GM18907 (cell line): ENCODE data around the gene PSG1.
"Not testable (repeated sequence)": the region's sequence is repeated elsewhere in the genome, so short reads cannot be mapped to it uniquely, and the experiment has no call there.

Experiments
- ATAC-seq: cut with Tn5 transposase; IDR thresholded peaks from one replicate; pipeline ENCODE4 v1.9.1; 2021; ENCODE audit warnings: mild to moderate bottlenecking, moderate library complexity; ENCODE audit not compliant: unreplicated experiment

Gene PSG1

DNA sequence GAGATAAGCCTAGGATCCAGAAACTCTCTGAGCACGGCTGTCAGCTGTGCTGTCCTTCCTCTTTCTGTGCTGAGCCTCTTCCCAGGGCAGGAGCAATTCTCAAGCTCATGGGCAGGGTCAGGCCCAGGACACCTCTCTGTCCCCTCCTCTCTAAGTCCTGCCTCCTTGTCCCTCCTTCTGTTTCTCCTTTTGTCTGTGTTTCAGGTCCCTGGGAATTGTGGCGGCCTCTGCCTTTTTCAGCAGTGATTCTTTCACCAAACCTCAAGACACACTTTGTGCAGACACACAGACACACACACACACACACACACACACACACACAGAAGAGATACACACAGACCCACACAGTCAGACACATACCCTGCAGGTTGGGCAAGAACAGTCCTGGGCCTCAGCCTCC is at the start of gene PSG1:
Gene PSG1, minus strand, starts transcription at position 101 of the 400 bp plus-strand sequence. CDS start 132 bp downstream, outside the sequence.
- no peak for ATAC-seq

DNA sequence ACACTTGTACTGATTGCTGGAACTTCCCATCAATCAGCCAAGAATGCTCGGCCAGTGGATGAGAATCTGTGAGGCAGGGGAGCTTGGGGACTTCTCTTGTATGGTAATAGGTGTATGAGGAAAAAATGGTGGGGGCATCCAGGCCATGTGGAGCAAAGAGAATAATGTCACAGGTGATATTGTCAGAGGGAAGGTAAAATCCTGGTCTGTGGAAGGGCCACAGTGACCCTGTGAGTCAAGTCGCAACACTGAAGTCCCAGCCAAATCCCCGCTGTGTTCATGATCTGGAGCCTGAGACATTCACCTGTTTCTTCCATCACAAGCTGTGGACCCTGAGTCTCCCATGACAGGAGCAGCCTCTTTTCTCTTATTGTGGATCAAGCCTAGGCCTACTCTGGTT is 49.4 kb upstream of the PSG1 start:
- no peak for ATAC-seq

DNA sequence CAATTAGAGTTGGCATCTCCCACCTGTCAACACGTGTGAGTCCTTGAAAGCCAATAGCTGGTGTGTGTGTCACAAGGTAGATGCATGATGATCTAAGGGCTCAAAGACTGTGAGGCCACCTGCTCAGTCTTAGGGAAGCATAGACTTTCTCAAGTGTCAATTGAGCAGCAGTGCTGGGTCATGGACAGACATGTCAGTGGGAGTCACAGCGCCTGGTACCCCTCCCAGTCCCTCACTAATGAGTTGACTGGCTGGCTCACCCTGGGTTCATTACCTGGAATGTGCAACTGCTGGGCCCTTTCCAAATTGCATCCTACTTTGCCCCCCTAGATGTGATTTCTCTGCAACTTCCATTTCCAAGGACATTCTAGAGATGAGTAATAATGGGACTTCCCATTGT is 47.3 kb upstream of the PSG1 start:
- no peak for ATAC-seq

DNA sequence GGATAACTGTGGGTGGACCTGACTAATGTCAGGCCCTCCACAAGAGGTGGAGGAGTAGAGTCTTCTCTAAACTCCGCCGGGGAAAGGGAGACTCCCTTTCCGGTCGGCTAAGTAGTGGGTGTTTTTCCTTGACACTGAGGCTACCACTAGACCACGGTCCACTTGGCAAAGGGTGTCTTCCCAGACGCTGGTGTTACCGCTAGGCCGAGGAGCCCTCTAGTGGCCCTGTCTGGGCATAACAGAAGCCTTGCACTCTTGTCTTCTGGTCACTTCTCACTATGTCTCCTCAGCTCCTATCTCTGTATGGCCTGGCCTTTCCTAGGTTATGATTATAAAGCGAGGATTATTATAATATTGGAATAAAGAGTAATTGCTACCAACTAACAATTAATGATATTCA is 43.6 kb upstream of the PSG1 start:
- ATAC-seq, result not testable (repeated sequence)

DNA sequence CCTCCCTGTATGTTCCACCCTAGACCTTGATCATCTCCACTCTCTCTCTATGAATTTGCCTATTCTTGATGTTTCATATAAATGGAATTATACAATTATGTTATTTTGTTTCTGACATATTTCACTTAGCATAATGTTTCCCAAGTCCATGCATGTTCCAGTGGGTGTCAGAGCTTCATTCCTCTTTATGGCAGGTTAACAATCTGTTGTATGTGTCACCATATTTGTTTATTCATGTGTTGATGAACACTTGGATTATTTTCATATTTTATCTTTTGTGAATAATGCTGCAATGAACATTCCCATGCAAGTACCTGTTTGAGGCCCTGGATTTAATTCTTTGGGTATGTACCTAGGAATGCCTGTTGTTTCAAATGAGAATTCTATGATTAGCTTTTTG is 41.5 kb upstream of the PSG1 start:
- ATAC-seq, result not testable (repeated sequence)

DNA sequence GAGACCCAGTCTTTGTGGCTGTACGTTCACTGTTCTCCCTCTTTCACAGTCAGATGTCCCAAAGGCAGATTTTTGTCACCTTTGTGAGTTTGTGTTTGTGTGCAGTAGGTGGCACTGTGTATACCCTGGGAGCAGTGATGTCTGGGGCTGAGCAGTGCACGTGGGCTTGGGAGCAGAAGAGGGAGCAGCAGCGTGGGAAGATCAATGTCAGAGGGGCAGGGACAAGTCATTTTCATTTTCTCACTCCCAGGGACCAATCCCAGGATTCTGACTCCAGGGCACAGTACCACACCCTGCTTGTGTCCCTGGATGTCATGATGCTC is 40.2 kb upstream of the PSG1 start:
- no peak for ATAC-seq

DNA sequence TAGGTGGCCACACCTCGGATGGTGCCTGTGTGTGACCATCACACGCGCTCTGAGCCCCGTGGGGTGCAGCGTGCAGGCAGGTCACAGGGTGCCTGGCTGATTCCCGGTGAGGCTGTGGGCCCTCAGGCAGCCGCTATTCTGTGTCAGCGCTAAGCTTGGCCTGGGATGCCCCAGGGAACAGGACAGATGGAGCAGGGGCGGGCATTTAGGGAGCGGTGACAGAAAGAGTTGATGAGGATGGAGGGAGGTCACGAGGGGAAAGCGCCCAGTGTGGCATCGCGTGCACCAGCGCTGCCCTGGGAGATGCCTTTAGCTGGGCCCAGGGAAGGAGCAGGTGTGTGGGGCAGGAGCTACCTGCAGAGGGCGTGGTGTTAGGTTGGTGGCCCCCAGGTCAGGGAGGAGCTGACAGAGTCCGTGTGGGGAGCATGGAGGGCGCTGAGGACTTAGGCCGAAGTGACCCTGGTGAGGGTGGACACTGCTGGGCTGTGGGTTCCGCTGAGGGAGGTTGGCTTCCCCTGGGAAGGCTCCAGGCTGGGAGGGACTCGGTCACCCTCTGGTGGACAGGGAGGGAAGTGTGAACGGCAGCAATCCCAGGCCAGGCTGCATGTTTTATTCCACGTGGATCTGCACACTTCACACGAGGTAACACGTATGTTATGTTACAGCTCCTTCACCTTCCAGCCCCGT is 39.7 kb upstream of the PSG1 start:
- ATAC-seq, result not testable (repeated sequence)

DNA sequence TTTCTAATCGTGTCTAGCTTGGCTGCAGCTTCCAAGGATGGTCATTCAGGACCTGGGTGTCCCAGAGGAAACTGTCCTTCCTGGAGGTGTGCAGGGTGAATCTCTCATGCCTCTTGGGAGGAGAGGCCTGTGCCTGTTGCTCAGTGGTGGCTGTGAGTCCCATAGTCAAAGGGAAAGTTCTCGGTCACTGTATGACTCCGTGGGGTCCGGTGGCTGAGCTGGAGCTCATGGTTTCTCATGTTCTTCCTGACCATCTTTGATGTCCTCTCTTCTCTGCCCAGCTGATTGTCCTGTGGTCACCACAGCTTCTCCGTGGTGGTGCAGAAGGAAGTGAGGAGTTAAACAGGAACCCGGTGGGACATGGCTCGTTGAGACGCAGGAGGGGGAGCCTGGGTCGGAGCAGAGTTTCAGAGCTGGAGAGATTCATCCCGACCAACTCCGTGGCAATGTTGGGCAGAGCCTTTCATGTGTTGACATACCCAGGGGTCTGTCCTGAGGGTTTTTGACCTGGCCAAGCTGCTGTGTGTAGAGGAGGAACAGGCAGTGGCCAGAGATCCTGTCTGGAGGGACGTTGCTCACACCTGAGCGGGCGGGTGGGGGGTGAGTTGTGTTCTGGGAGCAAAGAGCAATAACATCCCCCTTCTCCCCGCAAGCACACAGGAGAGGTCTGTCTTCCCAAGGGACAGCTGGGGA is 39.0 kb upstream of the PSG1 start:
- ATAC-seq, result not testable (repeated sequence)

DNA sequence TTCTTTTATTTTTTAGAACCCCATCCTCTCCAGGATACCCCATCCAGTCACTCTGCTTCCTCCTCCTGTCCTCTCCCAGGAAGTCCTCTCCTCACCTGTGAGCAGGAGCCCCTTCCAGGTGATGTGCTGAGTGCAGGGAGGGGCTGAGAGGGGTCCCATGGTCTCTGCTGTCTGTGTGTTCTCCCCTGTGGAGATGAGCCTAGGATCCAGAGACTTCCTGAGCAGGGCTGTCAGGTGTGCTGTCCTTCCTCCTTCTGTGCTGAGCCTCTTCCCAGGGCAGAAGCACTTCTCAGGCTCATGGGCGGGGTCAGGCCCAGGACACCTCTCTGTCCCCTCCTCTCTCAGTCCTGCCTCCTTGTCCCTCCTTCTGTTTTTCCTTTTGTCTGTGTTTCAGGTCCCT is 38.1 kb upstream of the PSG1 start, which contains the start of gene PSG6:
Gene PSG6, minus strand, starts transcription at position 261 of the 400 bp plus-strand sequence. Its CDS starts 102 bp downstream, at position 159.
- ATAC-seq, result not testable (repeated sequence)

DNA sequence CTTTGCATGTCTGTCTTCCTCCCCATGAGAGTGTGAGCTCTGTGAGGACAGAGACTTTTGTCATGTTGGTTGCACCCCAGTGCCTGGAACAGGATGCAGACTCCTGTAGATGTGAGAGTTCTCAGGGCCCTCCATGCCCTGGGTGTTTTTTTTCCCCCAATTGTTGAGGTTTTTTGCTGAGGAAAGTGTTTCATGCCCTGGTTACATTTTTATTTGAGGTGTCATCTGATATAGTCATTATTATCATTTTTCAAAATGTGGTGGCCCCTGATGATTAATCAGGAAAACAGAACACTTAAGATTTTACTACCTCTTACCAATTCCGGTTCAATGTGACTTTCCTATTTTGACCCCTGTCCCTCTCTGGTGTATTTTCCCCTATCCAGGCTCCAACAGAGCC is 37.4 kb upstream of the PSG1 start:
- not testable (repeated sequence) for ATAC-seq

DNA sequence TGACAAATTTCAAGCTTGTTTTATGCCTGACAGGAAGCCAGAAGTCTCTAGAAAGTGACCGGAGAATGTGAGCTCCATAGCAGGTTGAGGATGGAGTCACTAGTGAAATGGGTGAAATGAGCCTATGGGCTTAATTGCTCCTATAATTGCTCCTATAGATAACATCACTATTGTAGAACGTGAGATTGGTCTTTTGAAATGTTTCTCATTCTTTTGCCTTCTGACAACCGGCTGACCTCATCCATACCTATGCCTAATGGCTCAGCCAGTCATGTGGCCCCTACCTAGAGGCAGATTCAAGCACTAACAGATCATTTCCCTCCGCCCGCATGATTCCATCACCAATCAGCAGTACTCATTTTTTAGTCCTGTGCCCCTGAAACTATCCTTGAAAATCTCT is 34.0 kb upstream of the PSG1 start:
- not testable (repeated sequence) for ATAC-seq

DNA sequence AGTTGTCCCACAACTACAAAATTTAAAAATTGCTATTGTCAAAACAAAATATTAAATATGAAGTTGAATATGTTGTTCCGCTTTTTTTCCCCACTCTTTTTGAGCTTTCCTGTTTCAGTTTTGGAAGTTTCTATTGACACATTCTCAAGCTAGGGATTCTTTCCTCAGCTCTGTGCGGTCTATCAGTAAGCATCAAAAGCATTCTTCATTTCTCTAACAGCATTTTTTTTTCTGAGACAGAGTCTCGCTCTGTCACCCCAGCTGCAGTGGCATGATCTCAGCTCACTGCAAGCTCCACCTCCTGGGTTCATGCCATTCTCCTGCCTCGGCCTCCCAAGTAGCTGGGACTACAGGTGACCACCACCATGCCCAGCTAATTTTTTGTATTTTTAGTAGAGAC is 33.4 kb upstream of the PSG1 start:
- ATAC-seq, result not testable (repeated sequence)

DNA sequence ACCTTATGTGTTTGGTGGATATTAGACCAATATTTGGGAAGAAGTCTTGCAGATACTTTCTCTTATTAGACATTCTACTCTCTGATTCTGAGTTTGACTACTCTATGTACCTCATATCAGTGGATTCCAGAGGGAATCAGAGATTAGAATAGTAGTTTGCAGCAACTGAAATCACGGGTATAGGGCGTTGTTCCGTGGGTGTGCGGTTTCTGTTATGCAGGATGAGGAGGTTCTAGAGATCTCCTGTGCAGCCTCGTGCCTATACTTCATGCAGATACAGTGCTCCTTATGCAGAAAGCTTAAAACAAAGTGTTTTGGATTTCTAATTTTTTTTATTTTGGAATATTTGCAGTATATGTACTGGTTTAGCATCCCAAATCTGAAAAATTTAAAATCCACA is 32.2 kb upstream of the PSG1 start:
- ATAC-seq, result not testable (repeated sequence)

DNA sequence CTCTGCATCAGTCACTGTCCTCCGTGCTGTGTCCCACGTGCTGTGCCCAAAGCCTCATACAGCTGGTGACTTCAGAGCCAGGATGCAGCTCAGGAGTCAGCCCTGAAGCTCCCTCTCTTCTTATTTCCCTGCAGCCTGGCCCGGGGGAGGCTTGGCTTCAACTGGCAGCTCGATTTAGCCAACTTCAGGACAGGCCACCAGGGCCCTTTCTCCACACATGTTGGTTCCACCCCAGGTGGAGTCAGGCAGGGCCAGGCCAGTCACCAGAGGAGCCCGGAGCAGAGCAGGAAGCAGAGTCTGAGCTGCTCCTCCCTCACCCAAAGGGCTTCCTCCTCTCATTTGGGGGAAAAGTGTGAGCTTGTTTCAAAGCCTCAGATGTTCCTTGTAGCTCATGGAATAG is 26.6 kb upstream of the PSG1 start:
- not testable (repeated sequence) for ATAC-seq

DNA sequence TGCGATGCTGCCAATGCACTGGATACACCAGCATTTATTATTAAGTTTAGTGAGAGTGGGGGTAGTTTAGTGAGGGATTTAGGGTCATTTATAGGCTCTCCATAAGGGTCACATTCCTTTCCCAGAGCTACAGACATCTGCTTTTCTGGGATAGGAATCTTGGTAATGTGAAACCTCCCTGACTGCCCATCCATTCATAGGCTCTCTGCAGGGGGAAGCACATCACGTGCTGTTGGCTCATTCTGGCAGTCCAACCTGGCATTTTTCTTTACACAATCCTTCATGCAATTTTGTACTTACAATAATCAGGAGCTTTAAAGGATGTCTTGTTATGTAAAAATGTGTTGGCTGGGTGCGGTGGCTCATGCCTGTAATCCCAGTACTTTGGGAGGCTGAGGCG is 21.0 kb upstream of the PSG1 start:
- ATAC-seq, result not testable (repeated sequence)

DNA sequence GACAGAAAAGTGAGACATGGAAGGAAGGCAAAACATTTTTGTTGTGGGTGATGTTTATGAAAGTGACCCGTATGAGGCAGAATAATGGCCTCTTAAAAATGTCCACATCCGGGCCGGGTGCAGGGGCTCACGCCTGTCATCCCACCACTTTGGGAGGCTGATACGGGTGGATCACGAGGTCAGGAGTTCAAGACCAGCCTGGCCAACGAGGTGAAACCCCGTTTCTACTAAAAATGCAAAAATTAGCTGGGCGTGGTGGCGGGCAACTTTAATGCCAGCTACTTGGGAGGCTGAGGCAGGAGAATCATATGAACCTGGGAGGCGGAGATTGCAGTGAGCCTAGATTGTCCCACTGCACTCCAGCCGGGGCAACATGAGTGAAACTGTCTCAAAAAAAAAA is 20.2 kb upstream of the PSG1 start:
- ATAC-seq, result not testable (repeated sequence)

DNA sequence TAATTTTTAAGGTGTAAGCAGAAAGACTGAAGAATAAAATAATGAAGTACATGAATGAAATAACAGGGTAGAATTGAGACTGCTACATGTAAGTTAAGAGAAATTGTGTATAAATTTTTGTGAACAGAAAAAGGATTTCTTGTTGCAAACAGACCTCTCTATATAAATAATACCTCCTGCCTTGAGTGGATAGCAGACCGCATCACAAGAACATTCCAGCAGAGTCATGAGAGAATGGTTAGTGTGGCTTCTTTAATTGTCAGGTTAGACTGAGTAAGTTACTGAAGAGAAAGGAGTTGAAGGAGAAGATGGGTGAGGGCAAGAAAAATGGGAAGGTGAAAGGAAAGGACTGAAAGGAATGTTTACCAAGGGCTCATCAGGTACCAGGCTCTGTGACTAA is 19.6 kb upstream of the PSG1 start:
- not testable (repeated sequence) for ATAC-seq

DNA sequence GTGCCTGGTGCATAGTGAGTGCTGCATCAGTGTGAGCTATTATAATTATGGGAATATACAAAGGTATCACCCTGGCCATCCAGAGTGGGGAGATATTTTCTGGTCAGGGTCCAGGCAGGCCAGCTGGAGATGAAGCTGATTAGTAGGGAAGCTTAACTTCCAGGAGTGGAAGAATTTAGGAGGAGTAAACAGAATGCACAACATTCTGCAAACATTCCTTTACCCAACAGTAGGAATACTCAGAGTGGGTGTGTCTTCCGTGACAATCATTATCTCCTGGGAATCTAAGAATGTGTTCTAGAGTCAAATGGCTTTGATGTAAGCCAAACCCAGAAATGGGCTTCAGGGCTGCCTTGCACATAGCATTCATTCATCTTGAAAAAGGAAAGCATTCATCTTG is 19.1 kb upstream of the PSG1 start:
- not testable (repeated sequence) for ATAC-seq

DNA sequence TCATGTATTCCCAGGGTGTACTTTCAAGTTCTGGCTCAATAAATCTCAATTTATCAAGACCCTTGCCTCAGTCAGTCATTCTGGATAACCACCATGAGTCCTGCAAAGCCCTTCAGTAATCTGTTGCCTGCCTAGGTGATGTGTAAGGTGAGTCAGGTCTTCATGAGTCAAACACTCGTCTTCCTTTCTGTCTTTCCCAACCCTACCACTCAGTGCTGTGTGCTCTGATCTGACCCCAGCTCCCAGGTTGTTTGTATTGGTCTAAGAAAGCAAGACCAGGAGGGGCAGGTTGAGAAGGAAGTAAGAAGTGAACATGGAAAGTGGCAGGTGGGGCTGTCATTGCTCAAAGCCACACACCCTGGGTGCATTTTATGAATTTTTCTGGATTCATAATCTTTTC is 18.2 kb upstream of the PSG1 start:
- not testable (repeated sequence) for ATAC-seq

DNA sequence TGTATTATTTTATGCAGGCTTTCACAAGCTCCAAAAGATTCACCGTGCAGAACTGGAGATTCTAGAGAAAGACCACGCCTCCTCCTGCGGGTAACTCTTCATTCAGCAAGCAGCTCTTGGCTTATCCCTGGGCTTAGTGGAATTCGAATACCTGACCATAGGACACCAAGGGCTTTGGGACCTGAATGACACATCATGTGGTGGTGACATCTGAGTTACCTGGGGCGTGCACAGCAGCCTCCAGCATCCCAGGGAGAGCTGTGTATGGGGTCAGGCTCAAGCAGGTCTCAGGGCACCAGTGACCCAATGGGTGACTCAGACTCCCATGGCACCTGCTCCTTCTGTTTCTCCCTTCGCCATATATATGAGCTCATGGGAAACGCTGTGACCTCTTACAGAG is 10.9 kb upstream of the PSG1 start:
- not testable (repeated sequence) for ATAC-seq

DNA sequence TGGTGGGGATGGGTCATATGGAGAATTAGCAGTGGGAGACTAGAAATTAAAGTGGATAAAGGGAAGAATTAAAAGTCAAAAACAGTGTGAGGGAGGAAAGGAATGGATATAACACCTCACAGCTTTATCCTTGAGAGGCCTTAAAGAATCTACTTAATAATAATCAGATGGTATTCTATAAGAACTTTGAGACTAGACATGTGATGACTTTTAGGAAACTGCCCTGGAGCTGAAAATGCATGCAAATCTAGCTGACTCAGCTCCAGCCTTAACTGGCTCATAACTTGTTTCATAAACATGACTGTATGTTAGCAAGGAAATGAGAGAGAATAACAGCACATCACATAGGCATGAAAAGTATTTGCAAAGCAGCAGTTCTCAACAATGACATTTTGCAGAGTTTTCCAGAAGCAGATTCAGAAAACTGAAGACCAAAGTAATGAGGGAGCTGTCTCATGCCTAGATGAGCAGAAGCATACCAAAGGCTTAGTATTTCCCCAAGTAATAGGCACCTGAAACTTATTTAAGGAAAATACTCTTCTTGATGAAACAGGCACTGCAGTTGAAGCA is 8.4 kb upstream of the PSG1 start:
- ATAC-seq, result not testable (repeated sequence)

DNA sequence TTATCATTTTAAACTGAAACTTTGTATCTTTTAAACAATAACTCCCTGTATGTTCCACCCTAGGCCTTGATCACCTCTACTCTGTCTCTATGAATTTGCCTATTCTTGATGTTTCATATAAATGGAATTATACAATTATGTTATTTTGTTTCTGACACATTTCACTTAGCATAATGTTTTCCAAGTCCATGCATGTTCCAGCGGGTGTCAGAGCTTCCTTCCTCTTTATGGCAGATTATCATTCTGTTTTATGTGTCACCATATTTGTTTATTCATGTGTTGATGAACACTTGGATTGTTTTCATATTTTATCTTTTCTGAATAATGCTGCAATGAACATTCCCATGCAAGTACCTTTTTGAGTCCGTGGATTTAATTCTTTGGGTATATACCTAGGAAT is 3.2 kb upstream of the PSG1 start:
- ATAC-seq, result not testable (repeated sequence)
